ENCODE measurements around the gene ATP6V1G3.

Gene ATP6V1G3

DNA sequence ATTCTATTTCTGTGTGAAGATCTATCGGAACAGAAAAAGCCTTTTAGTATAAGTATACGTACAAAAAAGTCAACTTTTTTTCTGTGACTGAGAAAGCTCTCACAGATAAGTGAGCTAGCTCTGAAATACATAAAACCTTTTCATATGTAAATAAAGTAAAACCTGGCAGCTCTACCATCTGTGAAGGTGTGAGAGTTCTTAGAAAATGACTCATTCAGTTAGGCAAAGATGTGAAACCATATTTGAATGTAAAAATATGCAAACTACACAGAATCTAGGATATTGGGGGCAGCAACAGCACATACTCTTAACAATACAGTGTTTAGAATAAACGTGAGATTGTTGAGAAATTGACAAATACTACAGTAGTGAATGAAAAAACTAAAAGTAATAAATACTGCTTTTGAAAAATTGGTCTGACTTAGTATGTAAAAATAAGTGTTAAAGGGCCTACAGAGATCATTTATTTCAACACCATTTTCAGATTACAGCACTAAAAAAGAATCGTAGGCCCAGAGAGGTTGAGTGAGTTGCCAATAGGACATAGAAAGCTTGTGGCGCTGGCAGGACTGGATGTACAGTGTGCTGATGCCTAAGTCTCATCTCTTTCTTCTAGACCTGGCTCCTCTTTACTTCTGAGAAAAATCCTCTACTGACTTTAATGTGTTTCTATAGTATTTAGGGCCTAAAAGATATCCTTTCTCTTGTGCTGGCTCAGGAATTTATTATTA, 19.8 kb downstream of the ATP6V1G3 start:
- no peak for DNase-seq (ENCODE audit: low read depth)
- TF ChIP-seq, protein P1, sequence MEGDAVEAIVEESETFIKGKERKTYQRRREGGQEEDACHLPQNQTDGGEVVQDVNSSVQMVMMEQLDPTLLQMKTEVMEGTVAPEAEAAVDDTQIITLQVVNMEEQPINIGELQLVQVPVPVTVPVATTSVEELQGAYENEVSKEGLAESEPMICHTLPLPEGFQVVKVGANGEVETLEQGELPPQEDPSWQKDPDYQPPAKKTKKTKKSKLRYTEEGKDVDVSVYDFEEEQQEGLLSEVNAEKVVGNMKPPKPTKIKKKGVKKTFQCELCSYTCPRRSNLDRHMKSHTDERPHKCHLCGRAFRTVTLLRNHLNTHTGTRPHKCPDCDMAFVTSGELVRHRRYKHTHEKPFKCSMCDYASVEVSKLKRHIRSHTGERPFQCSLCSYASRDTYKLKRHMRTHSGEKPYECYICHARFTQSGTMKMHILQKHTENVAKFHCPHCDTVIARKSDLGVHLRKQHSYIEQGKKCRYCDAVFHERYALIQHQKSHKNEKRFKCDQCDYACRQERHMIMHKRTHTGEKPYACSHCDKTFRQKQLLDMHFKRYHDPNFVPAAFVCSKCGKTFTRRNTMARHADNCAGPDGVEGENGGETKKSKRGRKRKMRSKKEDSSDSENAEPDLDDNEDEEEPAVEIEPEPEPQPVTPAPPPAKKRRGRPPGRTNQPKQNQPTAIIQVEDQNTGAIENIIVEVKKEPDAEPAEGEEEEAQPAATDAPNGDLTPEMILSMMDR (conservative IDR thresholded peaks at IDR 0.05; ENCODE audit: low read depth, low read length), result no peak
- no peak overlapping the region for H3K4me3 ChIP-seq (ENCODE audit: low read depth, low read length)

DNA sequence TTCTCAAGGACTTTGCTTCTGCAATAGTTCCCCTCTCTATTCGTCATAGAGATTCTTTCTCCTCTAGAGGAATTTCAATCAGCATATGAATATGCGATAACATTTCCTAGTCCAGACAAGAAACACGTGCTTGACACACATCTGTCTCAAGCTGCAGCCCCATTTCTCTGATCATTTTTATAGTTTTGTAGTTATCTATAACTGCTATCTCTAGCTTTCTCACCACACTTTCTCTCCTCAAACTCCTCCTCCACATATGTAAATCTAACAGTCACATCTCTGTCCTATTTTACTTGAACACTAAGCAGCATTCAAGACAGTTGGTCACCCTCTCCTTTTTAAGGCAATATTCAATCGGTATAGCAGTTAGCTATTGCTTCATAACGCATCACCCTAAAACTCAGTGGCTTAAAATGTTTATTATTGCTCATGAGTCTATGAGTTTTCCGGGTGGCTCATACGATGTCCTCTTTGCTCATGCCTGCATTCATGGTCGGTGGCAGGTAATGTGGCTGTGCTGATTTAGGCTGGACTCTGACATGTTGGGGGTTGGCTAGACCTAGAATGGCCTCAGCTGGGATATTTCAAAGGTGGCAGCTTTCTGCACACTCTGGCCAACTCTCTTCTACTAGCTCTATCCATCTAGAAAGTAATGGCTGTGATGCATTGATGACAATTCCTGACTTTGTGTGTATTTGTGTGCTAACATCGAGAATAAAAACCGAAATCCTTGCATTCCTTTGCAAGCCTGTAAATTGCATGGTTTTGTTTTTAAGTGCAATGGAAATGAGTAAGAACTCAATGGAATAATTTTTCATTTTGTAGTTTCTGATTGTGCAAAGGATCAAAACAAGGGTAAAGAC, 20.6 kb downstream of the ATP6V1G3 start:
- no peak overlapping the region for H3K4me3 ChIP-seq (ENCODE audit: low read depth, low read length)
- DNase-seq (ENCODE audit: low read depth), result no peak
- TF ChIP-seq, protein P1 (conservative IDR thresholded peaks at IDR 0.05; ENCODE audit: low read depth, low read length), result no peak

DNA sequence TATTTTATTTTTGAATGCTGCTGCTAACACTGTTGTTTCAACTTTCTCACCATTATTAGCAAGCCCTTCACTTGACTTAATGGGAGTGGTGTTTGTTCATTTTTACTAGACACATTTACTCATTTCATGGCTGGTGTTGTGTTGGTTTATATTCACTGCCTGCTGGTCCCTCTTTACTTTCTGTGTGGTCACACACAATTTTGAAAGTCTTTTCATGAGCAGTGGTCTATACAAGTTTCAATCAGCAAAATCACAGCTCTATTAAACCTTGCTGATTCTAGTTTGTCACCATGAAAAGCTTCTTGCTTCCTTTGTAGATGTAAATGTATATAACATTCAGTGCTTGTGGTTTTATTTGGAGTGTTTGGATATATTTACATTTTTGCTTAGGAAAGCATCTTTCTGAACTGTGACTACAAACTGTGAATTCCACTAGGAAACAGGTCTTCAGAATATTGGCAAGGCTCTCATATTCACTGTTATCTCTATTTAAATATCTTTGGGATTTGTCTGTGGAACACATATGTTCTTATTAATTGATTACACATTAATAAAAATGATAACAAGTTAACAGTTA, 22.8 kb downstream of the ATP6V1G3 start:
- TF ChIP-seq, protein P1 (conservative IDR thresholded peaks at IDR 0.05; ENCODE audit: low read depth, low read length), result no peak
- no peak overlapping the region for H3K4me3 ChIP-seq (ENCODE audit: low read depth, low read length)
- no peak for DNase-seq (ENCODE audit: low read depth)

DNA sequence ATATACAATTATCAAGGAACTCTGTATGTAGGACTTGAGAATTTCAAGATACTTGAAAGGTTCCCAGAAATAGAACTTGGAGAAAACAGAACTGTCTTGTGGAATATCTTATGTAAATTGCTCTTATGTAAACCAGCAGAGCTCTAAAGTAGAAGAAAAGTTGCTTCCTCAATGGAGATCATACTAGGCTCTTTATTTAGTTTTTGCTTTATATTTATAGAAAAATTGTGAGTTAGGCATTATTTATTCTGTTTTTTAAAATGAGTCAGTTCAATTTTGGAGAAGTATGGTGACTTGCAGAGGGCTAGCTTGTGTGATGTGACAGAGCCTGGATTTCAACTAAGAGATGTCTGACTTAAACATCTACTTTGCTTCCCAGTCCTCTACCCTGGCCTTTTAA, 40.4 kb downstream of the ATP6V1G3 start:
- TF ChIP-seq, protein P1 (conservative IDR thresholded peaks at IDR 0.05; ENCODE audit: low read depth, low read length), result no peak
- DNase-seq (ENCODE audit: low read depth), result no peak
- no peak overlapping the region for H3K4me3 ChIP-seq (ENCODE audit: low read depth, low read length)

DNA sequence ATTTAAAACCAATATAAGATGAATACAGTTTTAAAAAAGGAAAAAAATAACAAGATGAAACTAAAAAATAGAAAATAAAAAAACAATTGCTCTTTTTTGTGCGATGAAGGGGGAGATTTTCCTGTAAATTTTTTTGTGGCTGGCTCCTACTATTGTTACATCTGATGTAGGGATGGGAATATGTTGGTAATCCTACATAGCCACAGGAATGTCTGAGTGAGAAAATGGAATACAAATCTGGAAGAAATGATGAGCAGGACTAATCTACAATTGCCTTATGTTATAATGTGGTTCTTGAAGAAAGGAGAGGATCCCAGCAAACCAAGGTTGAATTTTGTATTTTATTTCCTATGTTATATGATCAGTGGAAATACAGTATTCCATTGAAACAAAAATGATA, 40.9 kb downstream of the ATP6V1G3 start:
- TF ChIP-seq, protein P1 (conservative IDR thresholded peaks at IDR 0.05; ENCODE audit: low read depth, low read length), result no peak
- DNase-seq (ENCODE audit: low read depth), result no peak
- H3K4me3 ChIP-seq (ENCODE audit: low read depth, low read length), result no peak overlapping the region

DNA sequence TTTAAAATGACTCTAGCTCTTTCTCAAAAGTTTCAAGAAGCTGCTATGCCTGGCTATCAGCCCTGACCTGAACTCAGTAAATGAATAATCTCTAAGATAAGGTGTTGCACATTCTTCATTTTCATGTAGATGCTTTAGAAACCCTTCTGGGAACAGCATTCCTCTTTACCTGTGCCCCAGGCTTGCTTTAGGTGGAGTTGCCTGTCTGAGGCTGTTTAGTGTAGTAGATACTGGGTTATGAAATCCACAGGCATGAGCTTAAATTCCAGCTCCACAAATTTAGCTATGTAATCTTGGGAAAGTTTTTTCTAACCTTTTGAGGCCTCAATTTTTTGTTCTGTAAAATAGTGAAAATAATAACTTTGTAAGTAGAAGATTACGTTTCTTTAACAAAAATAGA, 41.6 kb downstream of the ATP6V1G3 start:
- peak; percentile 35 for DNase-seq (ENCODE audit: low read depth)

More for the DNA sequence above, 41.6 kb downstream of the ATP6V1G3 start:
- H3K4me3 ChIP-seq (ENCODE audit: low read depth, low read length), result no peak overlapping the region
- TF ChIP-seq, protein P1 (conservative IDR thresholded peaks at IDR 0.05; ENCODE audit: low read depth, low read length), result no peak
